ENCODE measurements around the gene MAGOH.

DNA sequence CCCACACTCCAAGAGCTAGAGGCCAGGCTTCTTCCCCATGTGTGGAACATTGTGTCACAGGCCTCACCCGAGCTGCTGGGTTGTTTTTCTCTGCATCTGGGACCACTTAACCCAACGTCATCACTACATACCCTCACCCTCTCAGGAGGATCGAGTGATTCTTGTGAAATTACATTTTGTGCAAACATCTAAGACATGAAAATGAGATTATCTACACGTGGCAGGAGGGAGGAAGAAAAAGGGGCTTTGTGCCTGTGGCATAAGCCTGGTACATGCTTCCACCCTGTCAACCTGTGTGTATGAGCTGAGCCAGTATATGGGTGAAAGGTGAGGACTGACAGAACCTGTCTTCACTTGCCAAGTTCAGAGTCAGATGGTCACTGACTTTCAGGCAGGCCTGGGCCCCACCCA is 40.1 kb downstream of the MAGOH start:
- TF ChIP-seq, protein P1, sequence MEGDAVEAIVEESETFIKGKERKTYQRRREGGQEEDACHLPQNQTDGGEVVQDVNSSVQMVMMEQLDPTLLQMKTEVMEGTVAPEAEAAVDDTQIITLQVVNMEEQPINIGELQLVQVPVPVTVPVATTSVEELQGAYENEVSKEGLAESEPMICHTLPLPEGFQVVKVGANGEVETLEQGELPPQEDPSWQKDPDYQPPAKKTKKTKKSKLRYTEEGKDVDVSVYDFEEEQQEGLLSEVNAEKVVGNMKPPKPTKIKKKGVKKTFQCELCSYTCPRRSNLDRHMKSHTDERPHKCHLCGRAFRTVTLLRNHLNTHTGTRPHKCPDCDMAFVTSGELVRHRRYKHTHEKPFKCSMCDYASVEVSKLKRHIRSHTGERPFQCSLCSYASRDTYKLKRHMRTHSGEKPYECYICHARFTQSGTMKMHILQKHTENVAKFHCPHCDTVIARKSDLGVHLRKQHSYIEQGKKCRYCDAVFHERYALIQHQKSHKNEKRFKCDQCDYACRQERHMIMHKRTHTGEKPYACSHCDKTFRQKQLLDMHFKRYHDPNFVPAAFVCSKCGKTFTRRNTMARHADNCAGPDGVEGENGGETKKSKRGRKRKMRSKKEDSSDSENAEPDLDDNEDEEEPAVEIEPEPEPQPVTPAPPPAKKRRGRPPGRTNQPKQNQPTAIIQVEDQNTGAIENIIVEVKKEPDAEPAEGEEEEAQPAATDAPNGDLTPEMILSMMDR (conservative IDR thresholded peaks at IDR 0.05) = no peak
- TF ChIP-seq EZH2 (IDR thresholded peaks at IDR 0.05; ENCODE audit: low read depth) = no peak
